T-cell (primary cell): Measurements from ENCODE around the gene TKTL2. TPM values are rescaled to one million over a fixed set of nuclear protein-coding genes. Genes with fewer than 3 reads are reported as not detected.

ENCODE experiments used
- ATAC-seq, 4 experiments: fragments of 200-7000 bp in 3 of 4; fragments of 150-1000 bp in 1 of 4; cut with Tn5 transposase; replicated peaks in 1 of 4; 1 replicate in 3 of 4; 2 replicates in 1 of 4; pipeline ENCODE4 v1.10.0; 2021; ENCODE audit warnings: moderate library complexity in 3 of 4, mild to moderate bottlenecking in 2 of 4, moderate number of reproducible peaks in 1 of 4
- CTCF ChIA-PET, 2 donors: fragments of 300-600 bp; sonication (Branson Sonifier 250); formaldehyde crosslinking; loops; one replicate each; lab custom pipeline; 2022; ENCODE audit warnings: antibody characterized with exemption in 2 of 2; lab: Charles Lee
- POLR2A ChIA-PET, 2 donors: fragments of 300-600 bp; sonication (Branson Sonifier 250); formaldehyde crosslinking; loops; one replicate each; lab custom pipeline; 2022; ENCODE audit warnings: antibody characterized with exemption in 2 of 2; lab: Charles Lee
- DNase-seq, 35 experiments: peaks; one replicate each; pipeline versions ENCODE4 v3.0.0 to v3.0.0-alpha.2; 2013 to 2023
- H3K27ac ChIP-seq: one replicate; pipeline ENCODE4 v1.5.1; 2013; ENCODE audit warnings: low read length
- H3K27me3 ChIP-seq, 2 experiments: replicated peaks in 1 of 2; 1 replicate in 1 of 2; 2 replicates in 1 of 2; pipeline versions ENCODE4 v1.6.1 to v1.7.0; 2013; ENCODE audit warnings: low read length in 1 of 2, mixed read lengths in 1 of 2; ENCODE audit not compliant: control insufficient read depth in 2 of 2, insufficient read depth in 2 of 2; ENCODE audit errors: extremely low read depth in 1 of 2
- H3K36me3 ChIP-seq, 2 donors: 1 replicate in 1 of 2; 2 replicates in 1 of 2; pipeline versions ENCODE4 v1.6.1 to v1.7.0; 2013; ENCODE audit warnings: low read length in 1 of 2; ENCODE audit not compliant: control insufficient read depth in 2 of 2, insufficient read depth in 1 of 2; ENCODE audit errors: extremely low read depth in 1 of 2
- H3K4me1 ChIP-seq, 2 experiments: 1 replicate in 1 of 2; 2 replicates in 1 of 2; pipeline versions ENCODE4 v1.6.1 to v1.7.0; 2013; ENCODE audit warnings: low read length in 2 of 2, mixed read lengths in 1 of 2; ENCODE audit not compliant: insufficient read depth in 2 of 2, control insufficient read depth in 1 of 2; ENCODE audit errors: extremely low read depth in 1 of 2
- H3K4me3 ChIP-seq, 2 donors: 1 replicate in 1 of 2; 2 replicates in 1 of 2; pipeline versions ENCODE4 v1.5.1 to v1.7.0; 2013; ENCODE audit warnings: mild to moderate bottlenecking in 2 of 2, low read length in 1 of 2, moderate library complexity in 1 of 2; ENCODE audit not compliant: control insufficient read depth in 1 of 2; ENCODE audit errors: extremely low read depth in 1 of 2
- H3K9me3 ChIP-seq: 2 replicates; pipeline ENCODE4 v1.7.0; 2013
- H3K27ac Mint-ChIP-seq, 2 donors: one replicate each; pipeline ENCODE4 v1.8.0; 2020 to 2021; ENCODE audit warnings: mild to moderate bottlenecking in 2 of 2, mixed read lengths in 2 of 2
- H3K27me3 Mint-ChIP-seq, 2 donors: one replicate each; pipeline ENCODE4 v1.8.0; 2021 to 2022; ENCODE audit warnings: mixed read lengths in 2 of 2
- H3K36me3 Mint-ChIP-seq: one replicate; pipeline ENCODE4 v1.8.0; 2021; ENCODE audit warnings: mixed read lengths
- H3K4me1 Mint-ChIP-seq, 3 donors: one replicate each; pipeline ENCODE4 v1.8.0; 2020 to 2022; ENCODE audit warnings: mixed read lengths in 3 of 3, mild to moderate bottlenecking in 1 of 3
- H3K4me3 Mint-ChIP-seq, 3 donors: one replicate each; pipeline ENCODE4 v1.8.0; 2020 to 2022; ENCODE audit warnings: mild to moderate bottlenecking in 3 of 3, mixed read lengths in 3 of 3, moderate library complexity in 3 of 3
- H3K9me3 Mint-ChIP-seq, 3 donors: one replicate each; pipeline ENCODE4 v1.8.0; 2020 to 2022; ENCODE audit warnings: mixed read lengths in 3 of 3
- whole genome bisulfite sequencing: methylation state at CpG from one replicate; pipeline ENCODE4 v1.1.5; 2013; ENCODE audit warnings: missing lambda C conversion rate; ENCODE audit not compliant: insufficient coverage; 5-methylcytosine and 5-hydroxymethylcytosine counted together
- total RNA-seq, 35 experiments: library from RNA in 6 of 35; stranded (reverse) in 6 of 35; fragments of 120-200 nt in 1 of 35; gene quantifications; one replicate each; pipeline versions ENCODE4 v1.2.1 to v1.2.4 and lab custom pipeline; 2013 to 2026

The TKTL2 gene
- total RNA-seq, 5 donors from 2014 or later (not counting 1 experiment from before 2014, with no cell fraction given) = not detected

DNA sequence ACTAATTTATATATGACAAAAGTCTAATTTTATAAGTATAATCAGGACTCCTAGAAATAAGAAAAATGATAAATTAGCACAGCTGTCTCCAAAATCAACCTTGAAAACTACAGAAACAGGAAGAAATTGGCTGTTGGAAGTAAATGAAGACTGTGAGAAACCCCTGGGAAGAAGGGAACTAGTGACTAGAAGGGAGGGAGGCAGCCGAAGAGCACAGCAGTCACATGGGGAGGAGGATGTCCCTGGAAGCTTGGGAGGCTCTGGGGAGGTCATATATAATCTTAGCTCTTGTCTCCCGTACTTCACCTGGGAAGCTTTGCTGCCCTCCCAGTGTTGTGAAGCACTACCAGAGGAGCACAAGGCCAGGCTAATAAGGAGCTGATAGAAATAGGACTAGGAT is 12.0 kb upstream of the TKTL2 start:
- Histone ChIP-seq H3K36me3 (no peaks in the 10 kb centered on the region), H3K4me3 (no peak overlapping the region), H3K9me3 (no peaks in the 10 kb centered on the region), H3K4me1 (no peaks in the 10 kb centered on the region), H3K27ac (no peak overlapping the region), H3K27me3 (peaks cover 0 to 6% of the 10 kb centered on the region in 2 experiments)
- Mint-ChIP-seq H3K36me3 (no peaks in the 10 kb centered on the region), H3K4me1 (peaks cover 0 to 7% (median 0%) of the 10 kb centered on the region in 3 donors), H3K9me3 (no peaks in the 10 kb centered on the region), H3K4me3 (no peak overlapping the region), H3K27ac (no peak overlapping the region), H3K27me3 (peaks cover 2 to 9% of the 10 kb centered on the region in 2 donors)
- ATAC-seq (no peak), DNase-seq (no peak)
- ChIA-PET CTCF (interaction anchor here (1.0 to 3.0 kb wide), 8 partner anchors 9 to 65 kb away, joined by 3 to 23 read pairs (median 4); partner anchors contain the start of gene TMA16 (in 1 of the 2)), POLR2A (no interaction called here)
- WGBS = 75% methylated on average over 1 of the region's 2 CpGs

DNA sequence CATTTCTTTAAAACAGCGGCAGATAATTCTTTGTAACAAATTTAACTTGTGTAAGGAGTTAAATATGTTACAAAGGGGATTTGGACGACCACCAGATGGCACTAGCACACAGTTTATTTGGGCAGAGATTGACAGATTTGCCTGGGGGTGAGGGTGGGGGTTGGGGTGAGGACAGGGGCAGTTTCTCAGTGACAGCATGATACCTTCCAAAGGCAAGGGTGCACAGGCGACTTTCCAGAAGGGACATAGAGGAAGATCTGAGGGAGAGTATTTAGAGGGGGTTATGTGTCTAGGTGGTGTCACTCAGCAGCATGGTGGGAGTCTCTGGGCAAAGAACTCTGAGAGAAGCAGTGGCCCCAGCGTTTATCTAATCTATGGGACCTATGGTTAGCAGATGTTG is 11.4 kb upstream of the TKTL2 start:
- Mint-ChIP-seq H3K4me3 (no peak overlapping the region), H3K4me1 (peaks cover 0 to 7% (median 0%) of the 10 kb centered on the region in 3 donors), H3K27ac (no peak overlapping the region), H3K27me3 (peaks cover 2 to 7% of the 10 kb centered on the region in 2 donors), H3K36me3 (no peaks in the 10 kb centered on the region), H3K9me3 (no peaks in the 10 kb centered on the region)
- no peak overlapping the region for H3K27ac ChIP-seq
- ATAC-seq (peak in 3 of 4 experiments; percentile 27 to 59 (median 56)), DNase-seq (peak in 31 of 35 experiments; percentile 6 to 77 (median 45))
- H3K27me3 ChIP-seq = peaks cover 0 to 6% of the 10 kb centered on the region in 2 experiments
- H3K4me3 ChIP-seq = no peak overlapping the region
- ChIA-PET CTCF (interaction anchor here (0.6 to 3.0 kb wide), 5 partner anchors 10 to 68 kb away, joined by 3 to 23 read pairs (median 4); partner anchors contain the start of gene TMA16 (in 1 of the 2)), POLR2A (no interaction called here)
- no peaks in the 10 kb centered on the region for H3K4me1 ChIP-seq
- no peaks in the 10 kb centered on the region for H3K9me3 ChIP-seq
- no peaks in the 10 kb centered on the region for H3K36me3 ChIP-seq
- 10% methylated on average over 3 of the region's 4 CpGs for WGBS

DNA sequence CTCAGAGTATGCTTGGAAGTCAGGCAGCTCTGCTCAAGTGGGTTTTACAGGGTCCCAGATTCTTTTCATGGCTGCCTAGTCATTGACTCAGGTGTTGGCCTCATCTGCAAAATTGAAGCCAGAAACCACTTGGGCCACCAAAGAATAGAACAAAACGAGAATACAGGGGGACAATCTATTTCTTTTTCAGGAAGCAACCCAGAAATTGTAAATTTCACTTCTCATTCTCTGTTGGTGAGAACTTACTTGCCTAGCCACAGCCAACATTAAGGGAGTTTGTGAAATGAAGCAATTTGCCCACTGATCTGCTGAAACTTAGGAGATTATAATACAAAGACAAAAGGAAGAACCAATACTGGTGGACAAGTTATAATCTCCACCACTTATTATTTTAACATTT is 8.6 kb upstream of the TKTL2 start:
- Histone ChIP-seq H3K4me3 (no peak overlapping the region), H3K4me1 (no peaks in the 10 kb centered on the region), H3K9me3 (no peaks in the 10 kb centered on the region), H3K36me3 (no peaks in the 10 kb centered on the region), H3K27ac (no peak overlapping the region), H3K27me3 (peaks cover 0 to 4% of the 10 kb centered on the region in 2 experiments)
- peaks cover 3 to 7% of the 10 kb centered on the region in 2 donors for H3K27me3 Mint-ChIP-seq
- H3K4me1 Mint-ChIP-seq = peaks cover 0 to 3% (median 0%) of the 10 kb centered on the region in 3 donors
- DNase-seq = no peak
- no peak for ATAC-seq
- H3K9me3 Mint-ChIP-seq = no peaks in the 10 kb centered on the region
- no peak overlapping the region for H3K4me3 Mint-ChIP-seq
- CTCF ChIA-PET = interaction anchor here in 1 of 2 donors (1.8 kb wide), 1 partner anchor 67 kb away, joined by 8 read pairs; no protein-coding TSS in a partner anchor
- WGBS = no CpG with 5 or more reads among the region's 1 CpG
- no peaks in the 10 kb centered on the region for H3K36me3 Mint-ChIP-seq
- H3K27ac Mint-ChIP-seq = no peak overlapping the region
- POLR2A ChIA-PET = no interaction called here

DNA sequence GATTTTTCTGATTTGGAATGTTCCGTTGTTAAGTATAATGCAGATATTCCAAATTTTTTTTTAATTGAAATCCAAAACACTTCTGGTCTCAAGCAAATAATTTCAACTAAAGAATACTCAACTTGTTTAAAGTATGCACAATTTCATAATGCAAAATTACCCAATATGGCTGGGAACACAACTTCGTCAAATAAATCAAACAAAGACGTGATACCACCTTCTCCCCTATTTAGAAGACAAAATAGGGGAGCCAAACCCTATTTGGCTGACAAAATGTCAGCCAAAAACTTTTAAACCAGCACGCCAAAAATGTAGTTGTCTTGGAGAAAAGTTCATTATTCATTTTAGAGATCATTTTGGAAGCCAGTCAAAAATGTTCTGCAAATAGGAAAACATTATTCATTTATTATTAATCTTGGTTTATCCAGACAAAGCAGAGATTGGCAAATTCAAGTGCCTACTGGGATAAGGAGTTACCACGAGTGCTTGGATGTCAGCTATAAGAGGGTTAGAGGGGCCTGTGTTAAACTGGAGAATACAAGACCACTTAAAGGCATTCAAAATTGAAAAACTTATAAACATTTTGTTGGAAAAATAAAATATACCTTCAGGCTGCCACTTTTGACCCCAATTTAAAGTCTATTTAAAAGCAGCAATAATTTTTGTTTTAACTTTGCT is 3.3 kb upstream of the TKTL2 start:
- no peaks in the 10 kb centered on the region for H3K4me1 Mint-ChIP-seq
- ChIA-PET POLR2A (interaction anchor here in 1 of 2 donors (0.7 kb wide), 1 partner anchor 129 kb away, joined by 3 read pairs; no protein-coding TSS in a partner anchor), CTCF (interaction anchor here in 1 of 2 donors (2.0 kb wide), 1 partner anchor 9 kb away, joined by 4 read pairs; no protein-coding TSS in a partner anchor)
- H3K27ac Mint-ChIP-seq = no peak overlapping the region
- DNase-seq = no peak
- no CpG with 5 or more reads among the region's 5 CpGs for WGBS
- peaks cover 6 to 13% of the 10 kb centered on the region in 2 donors for H3K27me3 Mint-ChIP-seq
- H3K27ac ChIP-seq = no peak overlapping the region
- H3K36me3 Mint-ChIP-seq = no peaks in the 10 kb centered on the region
- H3K4me3 Mint-ChIP-seq = no peak overlapping the region
- no peak for ATAC-seq
- no peaks in the 10 kb centered on the region for H3K9me3 Mint-ChIP-seq
- no peaks in the 10 kb centered on the region for H3K4me1 ChIP-seq
- no peak overlapping the region for H3K4me3 ChIP-seq
- H3K36me3 ChIP-seq = no peaks in the 10 kb centered on the region
- H3K9me3 ChIP-seq = no peaks in the 10 kb centered on the region
- peaks cover 0 to 8% of the 10 kb centered on the region in 2 experiments for H3K27me3 ChIP-seq

DNA sequence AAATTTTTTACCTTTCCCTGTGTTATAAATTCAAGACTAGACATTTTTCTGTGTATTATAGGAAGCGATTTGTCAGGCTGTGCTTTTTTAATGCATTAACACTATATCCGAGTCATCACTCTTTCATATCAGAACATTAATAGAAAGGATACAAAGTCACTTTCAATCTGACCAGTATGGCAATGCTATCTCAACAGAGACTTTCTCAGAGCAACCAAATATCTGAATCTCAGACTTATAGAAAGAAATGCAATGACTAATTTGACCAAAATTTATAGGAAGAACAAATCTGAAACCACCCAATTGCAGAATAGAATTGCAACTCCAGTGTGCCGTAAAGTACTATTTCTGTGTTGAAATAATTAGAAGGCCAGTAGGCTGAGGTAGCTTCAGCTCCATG is 473 bp upstream of the TKTL2 start:
- POLR2A ChIA-PET = no interaction called here
- Histone ChIP-seq H3K36me3 (no peaks in the 10 kb centered on the region), H3K4me3 (no peak overlapping the region), H3K9me3 (no peaks in the 10 kb centered on the region), H3K4me1 (no peaks in the 10 kb centered on the region), H3K27me3 (peaks cover 0 to 8% of the 10 kb centered on the region in 2 experiments), H3K27ac (no peak overlapping the region)
- CTCF ChIA-PET = no interaction called here
- Mint-ChIP-seq H3K27ac (no peak overlapping the region), H3K4me1 (no peaks in the 10 kb centered on the region), H3K9me3 (no peaks in the 10 kb centered on the region), H3K4me3 (no peak overlapping the region), H3K36me3 (no peaks in the 10 kb centered on the region), H3K27me3 (peaks cover 7 to 10% of the 10 kb centered on the region in 2 donors)
- ATAC-seq (no peak), DNase-seq (no peak)
- WGBS = no CpG with 5 or more reads among the region's 3 CpGs

DNA sequence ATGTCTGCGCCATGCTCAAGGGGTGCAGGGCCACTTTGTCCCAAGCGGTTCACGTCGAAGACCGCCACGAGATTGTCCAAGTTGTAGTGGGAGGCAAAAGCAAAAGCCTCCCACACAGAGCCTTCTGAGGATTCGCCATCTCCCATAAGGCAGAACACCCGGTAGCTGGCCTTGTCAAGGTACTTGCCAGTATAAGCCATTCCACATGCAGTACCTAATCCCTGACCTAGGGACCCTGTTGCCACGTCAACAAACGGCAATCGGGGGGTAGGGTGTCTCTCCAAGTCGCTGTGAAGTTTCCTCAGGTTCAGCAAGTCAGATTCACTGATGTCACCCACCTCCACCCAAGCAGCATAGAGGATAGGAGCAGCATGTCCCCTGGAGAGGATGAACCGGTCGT is 424 bp downstream of the TKTL2 start:
- Mint-ChIP-seq H3K27me3 (peaks cover 7 to 11% of the 10 kb centered on the region in 2 donors), H3K9me3 (no peaks in the 10 kb centered on the region), H3K36me3 (no peaks in the 10 kb centered on the region), H3K4me3 (no peak overlapping the region), H3K27ac (no peak overlapping the region), H3K4me1 (no peaks in the 10 kb centered on the region)
- ChIA-PET CTCF (no interaction called here), POLR2A (no interaction called here)
- Histone ChIP-seq H3K27ac (no peak overlapping the region), H3K4me3 (no peak overlapping the region), H3K9me3 (no peaks in the 10 kb centered on the region), H3K4me1 (no peaks in the 10 kb centered on the region), H3K36me3 (no peaks in the 10 kb centered on the region), H3K27me3 (peaks cover 2 to 10% of the 10 kb centered on the region in 2 experiments)
- ATAC-seq (no peak), DNase-seq (no peak)
- 95% methylated on average over 6 of the region's 14 CpGs for WGBS
